ENCODE results near the gene WDR87.

The WDR87 gene

DNA sequence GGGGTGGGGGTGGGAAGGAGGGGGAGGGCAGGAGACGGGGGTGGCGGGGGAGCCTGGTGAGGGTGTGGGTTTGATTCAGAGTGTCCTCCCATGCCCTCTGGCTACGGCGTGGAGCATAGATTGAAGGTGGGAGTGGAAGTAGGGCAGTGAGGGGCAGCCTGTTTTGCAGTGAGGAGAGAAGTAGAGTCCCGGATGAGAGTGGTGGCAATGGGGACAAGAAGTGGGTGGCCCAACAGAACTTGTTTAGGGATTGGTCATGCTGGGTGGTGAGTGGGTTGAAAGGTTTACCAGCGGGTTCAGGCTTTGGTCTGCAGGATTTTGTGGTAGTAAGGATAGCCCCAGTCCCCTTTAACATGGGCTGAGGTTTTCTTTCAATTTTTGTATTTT is 36.1 kb upstream of the WDR87 start:
- no peak for TF ChIP-seq CTCF (IDR thresholded peaks at IDR 0.05; ENCODE audit: insufficient read depth, low read length, poor library complexity, severe bottlenecking)
- Histone ChIP-seq H3K4me3 (replicated peaks; ENCODE audit: low read depth, low read length) (no peak overlapping the region), H3K36me3 (ENCODE audit: control insufficient read depth, insufficient read depth, low read length) (peaks cover 2% of the 10 kb centered on the region), H3K27me3 (replicated peaks; ENCODE audit: control insufficient read depth, insufficient read depth, low read length) (no peaks in the 10 kb centered on the region)
- DNase-seq (ENCODE audit: extremely low read depth, insufficient read length), result no peak

- H3K27me3 ChIP-seq (replicated peaks; ENCODE audit: control insufficient read depth, insufficient read depth, low read length), result no peaks in the 10 kb centered on the region
- DNase-seq (ENCODE audit: extremely low read depth, insufficient read length), result no peak
- H3K4me3 ChIP-seq (replicated peaks; ENCODE audit: low read depth, low read length), result no peak overlapping the region
- peaks cover 2% of the 10 kb centered on the region for H3K36me3 ChIP-seq (ENCODE audit: control insufficient read depth, insufficient read depth, low read length)
- no peak for TF ChIP-seq CTCF (IDR thresholded peaks at IDR 0.05; ENCODE audit: insufficient read depth, low read length, poor library complexity, severe bottlenecking)
These were observed 35.6 kb upstream of the WDR87 start for GRCh38 chr19:37941782-37942515.

- no peaks in the 10 kb centered on the region for H3K27me3 ChIP-seq (replicated peaks; ENCODE audit: control insufficient read depth, insufficient read depth, low read length)
- no peak overlapping the region for H3K4me3 ChIP-seq (replicated peaks; ENCODE audit: low read depth, low read length)
- no peak for TF ChIP-seq CTCF (IDR thresholded peaks at IDR 0.05; ENCODE audit: insufficient read depth, low read length, poor library complexity, severe bottlenecking)
- DNase-seq (ENCODE audit: extremely low read depth, insufficient read length), result no peak
- peaks cover 7% of the 10 kb centered on the region for H3K36me3 ChIP-seq (ENCODE audit: control insufficient read depth, insufficient read depth, low read length)
These were observed 32.0 kb upstream of the WDR87 start for GRCh38 chr19:37938353-37938752.

DNA sequence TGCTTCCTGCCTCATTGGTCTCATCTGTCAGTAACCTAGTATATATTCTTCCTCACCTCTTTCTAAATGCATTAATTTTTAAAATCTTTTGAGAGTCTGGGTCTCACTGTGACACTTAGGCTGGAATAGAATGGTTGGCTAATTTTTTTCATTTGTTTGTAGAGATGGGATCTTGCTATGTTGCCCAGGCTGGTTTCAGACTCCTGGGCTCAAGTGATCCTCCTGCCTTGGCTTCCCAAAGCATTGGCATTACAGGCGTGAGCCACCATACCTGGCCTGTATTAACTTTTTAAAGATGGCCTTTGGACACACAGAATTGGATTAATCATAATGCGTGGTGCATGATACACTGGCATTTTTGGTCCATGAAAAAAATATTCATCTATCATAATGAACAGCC is 30.5 kb upstream of the WDR87 start:
- DNase-seq (ENCODE audit: extremely low read depth, insufficient read length), result no peak
- no peaks in the 10 kb centered on the region for H3K27me3 ChIP-seq (replicated peaks; ENCODE audit: control insufficient read depth, insufficient read depth, low read length)
- TF ChIP-seq CTCF (IDR thresholded peaks at IDR 0.05; ENCODE audit: insufficient read depth, low read length, poor library complexity, severe bottlenecking), result no peak
- H3K4me3 ChIP-seq (replicated peaks; ENCODE audit: low read depth, low read length), result no peak overlapping the region
- H3K36me3 ChIP-seq (ENCODE audit: control insufficient read depth, insufficient read depth, low read length), result peaks cover 5% of the 10 kb centered on the region

- Histone ChIP-seq H3K36me3 (ENCODE audit: control insufficient read depth, insufficient read depth, low read length) (peaks cover 5% of the 10 kb centered on the region), H3K4me3 (replicated peaks; ENCODE audit: low read depth, low read length) (no peak overlapping the region), H3K27me3 (replicated peaks; ENCODE audit: control insufficient read depth, insufficient read depth, low read length) (no peaks in the 10 kb centered on the region)
- no peak for DNase-seq (ENCODE audit: extremely low read depth, insufficient read length)
- TF ChIP-seq CTCF (IDR thresholded peaks at IDR 0.05; ENCODE audit: insufficient read depth, low read length, poor library complexity, severe bottlenecking), result no peak
These were observed 29.8 kb upstream of the WDR87 start for GRCh38 chr19:37936166-37936565.

DNA sequence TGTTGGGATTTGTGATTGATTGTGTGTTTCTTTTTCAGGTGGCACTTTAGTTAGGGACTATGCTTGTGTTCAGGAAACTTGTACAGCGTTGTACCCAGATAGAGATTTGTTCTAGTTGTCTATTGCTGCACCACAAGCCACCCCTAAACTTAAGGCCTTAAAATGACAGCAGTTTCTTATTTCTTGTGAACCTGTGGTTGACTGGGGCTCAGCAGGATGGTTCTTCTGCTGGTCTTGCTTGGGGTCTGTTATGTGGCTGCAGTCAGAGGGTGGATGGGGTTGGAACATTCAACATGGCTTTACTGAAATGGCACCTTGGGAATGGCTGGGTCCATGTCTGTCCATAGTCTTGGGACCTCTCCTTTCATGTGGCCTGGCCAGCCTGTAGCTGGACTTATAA is 28.9 kb upstream of the WDR87 start:
- no peak for DNase-seq (ENCODE audit: extremely low read depth, insufficient read length)
- TF ChIP-seq CTCF (IDR thresholded peaks at IDR 0.05; ENCODE audit: insufficient read depth, low read length, poor library complexity, severe bottlenecking), result no peak
- peaks cover 5% of the 10 kb centered on the region for H3K36me3 ChIP-seq (ENCODE audit: control insufficient read depth, insufficient read depth, low read length)

More for the DNA sequence above, 28.9 kb upstream of the WDR87 start:
- no peaks in the 10 kb centered on the region for H3K27me3 ChIP-seq (replicated peaks; ENCODE audit: control insufficient read depth, insufficient read depth, low read length)
- no peak overlapping the region for H3K4me3 ChIP-seq (replicated peaks; ENCODE audit: low read depth, low read length)
